Osteoblast (primary cell): Measurements from ENCODE around the gene PXDN. TPM values are rescaled to one million over a fixed set of nuclear protein-coding genes. Genes with fewer than 3 reads are reported as not detected.

Source experiments
- DNase-seq: peaks from one replicate; pipeline ENCODE4 v3.0.0; 2011; ENCODE audit warnings: low spot score, mixed read lengths; ENCODE audit not compliant: insufficient read length; ENCODE audit errors: missing footprints
- H2AFZ ChIP-seq: 2 replicates; pipeline ENCODE4 v1.6.0; 2011; ENCODE audit warnings: mild to moderate bottlenecking, low read length
- H3K27ac ChIP-seq: 2 replicates; pipeline ENCODE4 v1.5.1; 2011; ENCODE audit warnings: mild to moderate bottlenecking, low read depth, low read length, moderate library complexity
- H3K27me3 ChIP-seq: 2 replicates; pipeline ENCODE4 v1.6.0; 2012; ENCODE audit warnings: mild to moderate bottlenecking, control low read depth, inconsistent platforms, low read length, moderate library complexity; ENCODE audit not compliant: insufficient read depth
- H3K36me3 ChIP-seq: 2 replicates; pipeline ENCODE4 v1.5.1; 2011; ENCODE audit warnings: mild to moderate bottlenecking, low read length, control low read depth, moderate library complexity; ENCODE audit not compliant: insufficient read depth
- H3K4me1 ChIP-seq: 2 replicates; pipeline ENCODE4 v1.5.1; 2011; ENCODE audit warnings: mild to moderate bottlenecking, low read length, control low read depth, moderate library complexity; ENCODE audit not compliant: insufficient read depth
- H3K4me2 ChIP-seq: 2 replicates; pipeline ENCODE4 v1.6.0; 2011; ENCODE audit warnings: mild to moderate bottlenecking, low read length; ENCODE audit not compliant: insufficient read depth
- H3K4me3 ChIP-seq: fragments of 200-600 bp; sonication (generic); 3 replicates; pipeline ENCODE4 v1.5.1; 2012; ENCODE audit warnings: mild to moderate bottlenecking, low read length, inconsistent platforms; ENCODE audit not compliant: insufficient read depth
- H3K79me2 ChIP-seq: 2 replicates; pipeline ENCODE4 v1.6.0; 2012; ENCODE audit warnings: mild to moderate bottlenecking, low read length, control low read depth, inconsistent platforms; ENCODE audit not compliant: insufficient read depth
- H3K9me3 ChIP-seq: 2 replicates; pipeline ENCODE4 v1.5.1; 2011; ENCODE audit warnings: low read depth, low read length, control low read depth
- H4K20me1 ChIP-seq: 2 replicates; pipeline ENCODE4 v1.6.0; 2012; ENCODE audit warnings: mild to moderate bottlenecking, low read length, control low read depth; ENCODE audit not compliant: insufficient read depth
- total RNA-seq: library from RNA; depleted of rRNA; stranded (reverse); fragments of >200 nt; gene quantifications from 2 replicates; pipeline ENCODE4 v1.2.3, GENCODE V29; 2012
- TF ChIP-seq, protein P1 (sequence below): IDR thresholded peaks from 2 replicates; pipeline ENCODE4 v1.5.1; 2011; ENCODE audit warnings: mild to moderate bottlenecking, low read depth, low read length, moderate library complexity; ENCODE audit errors: extremely low read depth

Gene PXDN
- total RNA-seq, 1 donor = 307 TPM

DNA sequence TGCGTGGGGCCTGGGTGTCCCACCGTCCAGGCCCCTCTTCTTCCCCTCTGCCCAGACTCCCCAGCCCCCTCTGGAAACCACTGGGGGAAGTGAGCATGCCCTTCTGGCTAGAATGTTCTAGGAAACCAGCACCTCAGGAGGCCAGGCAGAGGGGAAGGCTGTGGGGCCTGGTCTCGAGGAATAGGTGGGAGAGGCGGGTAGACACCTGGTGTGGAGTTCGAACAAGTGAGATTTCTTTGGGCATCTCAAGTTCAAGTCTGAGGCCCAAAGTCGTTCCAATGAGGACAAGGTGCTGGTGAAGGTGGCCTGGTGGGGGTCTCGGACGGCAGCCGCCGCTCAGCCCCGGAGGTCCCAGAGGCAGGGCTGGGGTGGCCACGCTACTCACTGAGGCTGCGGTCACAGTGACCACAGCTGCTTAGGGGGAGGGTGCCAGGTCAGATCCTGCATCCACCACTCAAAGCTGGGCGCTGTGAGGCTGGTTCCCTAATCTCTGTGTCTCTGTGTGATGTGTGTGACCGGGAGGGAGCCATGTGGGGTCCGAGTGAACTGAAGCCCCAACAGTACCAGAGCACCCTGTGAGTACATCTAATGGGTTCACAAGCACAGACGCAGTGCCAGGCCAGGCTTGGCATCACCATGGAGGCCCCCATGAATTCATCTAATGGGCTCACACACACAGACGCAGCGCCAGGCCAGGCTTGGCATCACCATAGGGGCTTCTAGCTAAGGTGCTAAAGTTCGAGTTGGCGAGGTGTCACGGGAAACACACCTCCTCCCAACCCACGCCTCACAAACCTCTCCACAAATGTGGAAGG, 26.5 kb upstream of the PXDN start:
- H3K27ac ChIP-seq = no peak overlapping the region
- H3K4me2 ChIP-seq = no peak overlapping the region
- no peak overlapping the region for H3K4me3 ChIP-seq
- no peaks in the 10 kb centered on the region for H4K20me1 ChIP-seq
- no peak overlapping the region for H2AFZ ChIP-seq
- no peaks in the 10 kb centered on the region for H3K79me2 ChIP-seq
- peak; percentile 49 for DNase-seq
- TF ChIP-seq, protein P1, sequence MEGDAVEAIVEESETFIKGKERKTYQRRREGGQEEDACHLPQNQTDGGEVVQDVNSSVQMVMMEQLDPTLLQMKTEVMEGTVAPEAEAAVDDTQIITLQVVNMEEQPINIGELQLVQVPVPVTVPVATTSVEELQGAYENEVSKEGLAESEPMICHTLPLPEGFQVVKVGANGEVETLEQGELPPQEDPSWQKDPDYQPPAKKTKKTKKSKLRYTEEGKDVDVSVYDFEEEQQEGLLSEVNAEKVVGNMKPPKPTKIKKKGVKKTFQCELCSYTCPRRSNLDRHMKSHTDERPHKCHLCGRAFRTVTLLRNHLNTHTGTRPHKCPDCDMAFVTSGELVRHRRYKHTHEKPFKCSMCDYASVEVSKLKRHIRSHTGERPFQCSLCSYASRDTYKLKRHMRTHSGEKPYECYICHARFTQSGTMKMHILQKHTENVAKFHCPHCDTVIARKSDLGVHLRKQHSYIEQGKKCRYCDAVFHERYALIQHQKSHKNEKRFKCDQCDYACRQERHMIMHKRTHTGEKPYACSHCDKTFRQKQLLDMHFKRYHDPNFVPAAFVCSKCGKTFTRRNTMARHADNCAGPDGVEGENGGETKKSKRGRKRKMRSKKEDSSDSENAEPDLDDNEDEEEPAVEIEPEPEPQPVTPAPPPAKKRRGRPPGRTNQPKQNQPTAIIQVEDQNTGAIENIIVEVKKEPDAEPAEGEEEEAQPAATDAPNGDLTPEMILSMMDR = no peak
- H3K9me3 ChIP-seq = no peaks in the 10 kb centered on the region
- no peaks in the 10 kb centered on the region for H3K4me1 ChIP-seq
- peaks cover 11% of the 10 kb centered on the region for H3K27me3 ChIP-seq
- no peaks in the 10 kb centered on the region for H3K36me3 ChIP-seq

DNA sequence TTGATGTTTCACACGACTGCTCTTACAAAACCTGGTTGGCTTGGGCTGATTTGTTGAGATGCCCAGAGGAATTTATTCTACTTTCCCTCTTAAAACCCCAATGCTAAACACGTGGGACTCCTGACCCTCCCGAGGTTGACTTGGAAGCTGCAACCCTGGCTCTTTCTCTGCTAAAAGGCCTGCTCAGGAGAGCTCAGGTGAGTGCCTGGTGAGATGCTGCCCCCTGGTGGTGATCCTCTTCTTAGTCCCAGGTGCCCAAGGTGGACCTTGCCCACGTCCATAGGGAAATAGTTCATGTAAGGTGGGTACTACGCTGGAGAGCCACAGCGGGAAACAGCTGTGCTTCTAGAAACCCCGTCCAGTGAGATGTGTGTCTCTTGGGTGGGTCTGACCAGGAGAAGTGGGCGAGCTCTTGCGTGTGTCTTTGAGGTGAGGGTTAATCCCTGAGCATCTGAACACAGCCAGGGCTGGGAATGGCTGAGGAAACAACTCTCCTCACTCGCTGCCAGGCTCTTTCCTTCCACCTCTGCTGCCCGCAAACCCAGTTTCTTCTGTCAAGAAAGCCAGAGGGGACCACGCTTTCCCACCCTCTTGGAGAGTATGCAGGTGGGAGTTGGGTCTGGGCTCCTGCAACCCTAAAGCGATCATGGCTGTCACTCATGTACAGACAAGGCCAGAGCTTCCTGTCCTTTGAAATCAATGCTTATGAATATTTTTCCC, 25.5 kb upstream of the PXDN start:
- H3K79me2 ChIP-seq = no peaks in the 10 kb centered on the region
- no peaks in the 10 kb centered on the region for H3K4me1 ChIP-seq
- no peaks in the 10 kb centered on the region for H3K36me3 ChIP-seq
- no peak overlapping the region for H3K4me3 ChIP-seq
- TF ChIP-seq, protein P1 = peak; percentile 70
- H3K27ac ChIP-seq = no peak overlapping the region
- no peaks in the 10 kb centered on the region for H4K20me1 ChIP-seq
- H3K9me3 ChIP-seq = no peaks in the 10 kb centered on the region
- H3K4me2 ChIP-seq = no peak overlapping the region
- no peak overlapping the region for H2AFZ ChIP-seq
- H3K27me3 ChIP-seq = peaks cover 3% of the 10 kb centered on the region
- peak; percentile 86 for DNase-seq

DNA sequence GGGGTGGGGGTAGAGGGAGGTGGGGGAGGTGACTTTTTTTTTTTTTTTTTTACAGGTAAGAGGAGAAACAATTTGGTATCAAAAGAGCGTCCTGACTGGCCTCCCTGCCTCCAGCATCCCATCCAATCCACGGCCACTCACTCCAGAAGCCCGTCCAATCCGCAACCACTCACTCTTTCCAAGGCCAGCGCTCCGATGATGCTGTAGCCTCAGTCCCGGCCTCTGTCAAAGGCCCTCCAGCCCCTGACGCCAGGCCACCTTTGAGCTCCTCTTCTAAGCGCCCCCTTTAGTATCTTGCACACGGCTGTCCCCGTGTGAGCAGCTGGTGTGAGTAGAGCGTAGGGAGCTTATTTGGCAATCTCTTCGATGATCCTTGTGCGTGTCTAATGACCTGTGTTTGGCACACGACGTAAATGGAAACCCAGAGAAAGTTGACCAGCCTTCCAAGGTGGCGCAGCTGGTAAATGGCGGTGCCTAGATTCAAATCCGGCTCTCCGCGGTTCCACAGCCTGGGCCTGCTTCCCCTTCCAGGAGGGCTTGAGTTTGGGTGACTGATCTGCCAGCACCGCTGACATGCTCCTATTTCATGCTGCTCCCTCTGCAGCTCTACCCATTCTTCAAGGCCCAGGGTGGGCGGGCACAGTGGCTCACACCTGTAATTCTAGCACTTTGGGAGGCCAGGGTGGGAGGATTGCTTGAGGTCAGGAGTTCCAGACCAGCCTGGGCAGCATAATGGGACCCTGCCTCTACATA, 23.8 kb upstream of the PXDN start:
- TF ChIP-seq, protein P1 = no peak
- no peaks in the 10 kb centered on the region for H3K9me3 ChIP-seq

More for the DNA sequence above, 23.8 kb upstream of the PXDN start:
- Histone ChIP-seq H3K27ac (no peak overlapping the region), H3K4me3 (no peak overlapping the region), H3K79me2 (no peaks in the 10 kb centered on the region), H2AFZ (no peak overlapping the region), H3K4me2 (no peak overlapping the region), H3K36me3 (no peaks in the 10 kb centered on the region), H4K20me1 (no peaks in the 10 kb centered on the region), H3K4me1 (no peaks in the 10 kb centered on the region), H3K27me3 (no peaks in the 10 kb centered on the region)
- DNase-seq = peak; percentile 62
